ENCODE data around the gene ST8SIA4.

ST8SIA4 gene

GRCh38 chr5:100832252-100833230 lies 70.5 kb downstream of the ST8SIA4 start:
- no peak for DNase-seq (ENCODE audit: low read depth)

GRCh38 chr5:100828898-100829356 lies 74.2 kb downstream of the ST8SIA4 start:
- DNase-seq (ENCODE audit: low read depth): no peak

- DNase-seq (ENCODE audit: low read depth): no peak
Measured at GRCh38 chr5:100828071-100828897, 74.8 kb downstream of the ST8SIA4 start.

- DNase-seq (ENCODE audit: low read depth): peak; percentile 10
Measured at GRCh38 chr5:100827481-100827889, 75.6 kb downstream of the ST8SIA4 start.

DNA sequence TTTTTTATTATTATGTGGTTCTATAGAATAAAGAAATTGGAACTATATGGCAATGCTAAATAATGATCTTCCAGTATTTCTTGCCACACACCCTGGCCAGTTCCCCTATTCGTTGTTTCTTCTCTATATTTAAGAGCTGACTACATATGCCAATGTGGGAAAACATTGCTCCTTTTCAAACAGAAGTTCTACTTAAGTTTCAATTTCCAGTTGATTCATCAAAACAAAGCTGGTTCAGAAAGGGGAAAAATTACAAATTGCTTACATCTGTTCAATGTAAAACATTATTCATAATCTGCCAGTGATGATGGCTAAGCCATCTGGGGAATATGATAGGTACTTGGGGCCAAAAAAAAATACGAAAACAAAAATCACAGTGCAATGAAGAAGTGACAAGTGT lies 76.9 kb downstream of the ST8SIA4 start:
- no peak for DNase-seq (ENCODE audit: low read depth)

DNA sequence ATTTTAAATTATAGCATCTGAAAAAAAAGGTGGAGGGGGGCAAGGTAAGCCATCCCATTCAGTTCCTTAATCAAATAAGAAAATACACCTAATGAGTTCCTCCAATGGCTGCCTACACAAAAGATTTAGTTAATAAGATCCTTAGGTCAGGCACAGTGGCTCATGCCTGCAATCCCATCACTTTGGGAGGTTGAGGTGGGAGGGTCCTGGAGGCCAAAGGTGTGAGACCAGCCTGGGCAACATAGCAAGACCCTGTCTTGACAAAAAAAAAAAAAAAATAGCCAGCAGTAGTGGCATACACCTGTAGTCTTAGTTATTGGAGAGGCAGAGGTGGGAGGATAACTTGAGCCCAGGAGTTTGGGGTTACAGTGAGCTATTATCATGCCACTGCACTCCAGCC lies 78.4 kb downstream of the ST8SIA4 start:
- DNase-seq (ENCODE audit: low read depth): no peak

- no peak for DNase-seq (ENCODE audit: low read depth)
Measured at GRCh38 chr5:100823812-100824211, 79.3 kb downstream of the ST8SIA4 start.

- no peak for DNase-seq (ENCODE audit: low read depth)
Measured at GRCh38 chr5:100821751-100822150, 81.3 kb downstream of the ST8SIA4 start.

DNA sequence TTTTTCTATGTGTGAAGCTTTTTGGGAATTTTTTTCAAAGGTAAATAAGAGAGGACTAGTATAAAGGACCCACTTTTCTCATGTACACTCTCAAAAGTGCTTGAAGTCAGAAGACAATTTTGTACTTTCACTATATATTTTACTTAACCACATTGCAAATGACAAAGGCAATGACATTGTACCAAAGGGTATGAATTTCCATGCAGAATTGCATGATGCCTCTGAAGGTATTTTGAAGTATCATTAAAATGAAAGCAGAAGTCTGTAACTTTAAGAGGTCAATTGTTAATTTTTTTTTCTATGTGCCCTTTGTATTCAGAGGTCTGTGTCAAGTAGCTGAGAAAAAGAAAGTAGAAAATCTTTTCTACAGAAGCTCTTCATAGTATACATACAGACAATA lies 84.7 kb downstream of the ST8SIA4 start:
- no peak for DNase-seq (ENCODE audit: low read depth)

DNA sequence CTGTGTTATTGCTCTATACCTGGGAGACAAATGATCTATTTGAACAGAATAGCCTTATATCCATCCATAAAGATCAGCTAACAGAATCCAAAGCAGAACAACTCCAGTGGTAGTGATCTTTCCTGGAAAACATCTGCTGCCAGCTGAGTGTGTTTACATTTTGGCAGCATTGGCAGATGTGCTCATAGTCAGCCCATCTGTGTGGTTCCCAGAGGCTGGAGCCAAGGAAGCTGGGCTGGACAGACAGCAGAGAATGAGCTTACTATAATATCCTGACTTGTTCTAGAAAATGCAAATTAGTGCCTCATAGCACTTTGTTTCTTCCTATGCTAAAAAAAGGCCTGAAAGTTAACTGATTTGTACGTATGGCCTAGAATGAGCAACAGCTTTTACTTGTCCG lies 99.7 kb downstream of the ST8SIA4 start:
- DNase-seq (ENCODE audit: low read depth): no peak

- DNase-seq (ENCODE audit: low read depth): no peak
Measured at GRCh38 chr5:100802208-100802607, 100.9 kb downstream of the ST8SIA4 start.

- no peak for DNase-seq (ENCODE audit: low read depth)
Measured at GRCh38 chr5:100800562-100800961, 102.5 kb downstream of the ST8SIA4 start.

DNA sequence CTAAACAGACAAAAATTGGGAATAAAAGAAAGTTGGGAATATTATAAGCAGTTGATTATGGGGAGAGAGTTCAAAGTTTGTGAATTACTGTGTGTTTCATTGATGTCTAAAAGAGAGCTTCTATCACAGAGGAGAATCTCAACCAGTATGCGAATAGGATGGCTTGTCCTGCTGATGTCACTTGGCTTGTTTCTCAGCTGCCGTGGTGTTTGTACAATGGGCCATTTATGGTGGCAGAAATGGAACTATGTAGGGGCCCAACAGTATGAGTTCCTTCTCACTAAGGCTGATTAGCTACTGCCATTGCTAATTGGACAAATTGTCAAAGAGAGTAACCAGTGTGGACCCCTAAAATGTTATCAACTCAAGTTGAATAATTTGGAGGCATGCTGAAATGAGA lies 103.9 kb downstream of the ST8SIA4 start:
- DNase-seq (ENCODE audit: low read depth): no peak

- no peak for DNase-seq (ENCODE audit: low read depth)
Measured at GRCh38 chr5:100797861-100798260, 105.2 kb downstream of the ST8SIA4 start.

DNA sequence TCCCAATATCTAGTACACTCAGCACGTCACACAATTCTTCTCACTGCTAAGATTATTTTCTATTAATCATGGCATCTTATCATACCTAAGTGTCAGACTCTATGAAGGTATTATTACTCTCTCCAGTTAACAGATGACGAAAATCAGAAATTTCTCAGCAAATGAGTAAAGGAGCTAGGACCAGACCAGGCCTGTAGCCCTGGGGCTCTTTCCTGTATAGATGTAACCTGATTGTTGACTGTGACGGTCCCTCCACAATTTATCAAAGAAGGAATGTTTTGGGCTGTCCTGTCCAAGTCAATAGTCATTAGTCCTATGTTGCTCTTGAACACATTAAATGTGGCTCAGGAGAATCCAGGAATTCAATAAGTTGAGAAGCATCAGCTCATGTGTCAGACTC lies 106.2 kb downstream of the ST8SIA4 start:
- no peak for DNase-seq (ENCODE audit: low read depth)

GRCh38 chr5:100794844-100795243 lies 108.2 kb downstream of the ST8SIA4 start:
- DNase-seq (ENCODE audit: low read depth): no peak

DNA sequence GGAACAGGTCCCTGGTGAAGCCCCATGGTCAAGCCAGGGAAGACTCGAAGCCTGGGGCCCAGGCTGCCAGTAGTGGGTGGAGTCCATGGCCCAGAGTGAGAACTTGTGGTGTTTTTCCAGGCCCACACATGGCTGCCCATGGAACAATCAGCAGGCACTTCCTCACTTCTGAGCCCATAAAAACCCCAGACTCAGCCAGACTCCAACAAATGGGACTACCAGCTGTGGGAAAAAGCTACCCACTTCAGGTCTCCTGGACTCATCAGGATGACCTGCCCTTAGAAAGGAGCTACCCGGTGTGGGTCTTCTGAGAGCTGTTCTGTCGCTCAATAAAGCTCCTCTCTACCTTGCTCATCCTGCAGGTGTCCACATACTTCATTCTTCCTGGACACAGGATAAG lies 108.9 kb downstream of the ST8SIA4 start:
- DNase-seq (ENCODE audit: low read depth): no peak

DNA sequence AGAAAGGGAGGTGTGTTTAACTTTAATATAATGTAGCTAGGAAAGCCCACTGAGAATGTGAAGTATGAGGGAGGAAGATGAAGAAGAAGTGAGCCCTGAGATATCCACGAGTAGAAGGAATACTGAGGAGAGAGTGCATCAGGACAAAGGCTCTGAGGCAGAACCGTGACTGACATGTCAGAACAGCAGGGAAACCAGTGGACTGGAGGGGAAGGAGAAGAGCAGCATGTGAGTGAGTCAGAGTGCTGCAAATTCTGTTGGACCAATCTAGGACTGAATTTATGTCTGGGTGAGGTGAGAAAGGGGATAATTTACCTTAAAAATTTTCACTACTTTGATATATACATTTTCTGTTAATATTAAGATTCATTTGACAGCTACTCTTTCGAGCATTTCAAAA lies 110.3 kb downstream of the ST8SIA4 start:
- no peak for DNase-seq (ENCODE audit: low read depth)

- DNase-seq (ENCODE audit: low read depth): no peak
Measured at GRCh38 chr5:100791391-100791790, 111.7 kb downstream of the ST8SIA4 start.

DNA sequence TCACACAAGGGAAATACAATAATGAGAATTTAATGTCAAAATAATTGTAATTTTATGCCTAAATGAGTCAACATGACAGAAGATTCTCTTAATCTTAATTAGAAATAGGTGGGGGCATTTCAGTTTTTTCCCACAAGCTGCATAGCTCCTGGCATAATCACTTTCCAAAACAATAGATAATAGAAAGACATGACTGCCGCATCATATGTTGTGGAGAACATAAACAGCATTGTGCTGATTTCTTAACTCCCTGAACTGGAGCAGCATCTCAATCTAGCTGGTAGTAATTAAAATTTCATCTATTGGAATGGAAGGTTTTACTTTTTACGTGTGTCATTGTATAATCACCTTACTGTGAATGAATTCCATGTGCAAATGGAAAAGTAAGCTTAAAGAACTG lies 112.1 kb downstream of the ST8SIA4 start:
- no peak for DNase-seq (ENCODE audit: low read depth)

GRCh38 chr5:100790170-100790665 lies 112.9 kb downstream of the ST8SIA4 start:
- DNase-seq (ENCODE audit: low read depth): no peak

DNA sequence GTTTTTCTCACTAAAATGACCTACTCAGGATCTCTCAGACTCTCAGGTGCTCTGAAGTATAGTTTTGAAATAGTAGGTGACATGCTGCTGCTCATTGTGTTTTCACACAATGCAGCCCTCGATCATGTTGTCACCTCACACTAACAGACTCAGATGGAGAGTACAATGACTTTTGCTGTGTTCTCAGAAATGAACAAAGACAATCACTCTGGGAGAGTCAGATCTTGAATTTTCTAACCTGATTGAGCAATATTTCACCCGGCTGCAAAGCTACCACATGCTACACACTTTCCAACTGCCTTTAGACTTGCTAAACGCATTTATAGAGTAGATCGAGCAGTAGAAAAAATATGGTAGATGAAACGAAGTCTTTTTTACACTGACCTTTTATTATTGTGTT lies 113.4 kb downstream of the ST8SIA4 start:
- no peak for DNase-seq (ENCODE audit: low read depth)

GRCh38 chr5:100788417-100788816 lies 114.7 kb downstream of the ST8SIA4 start:
- DNase-seq (ENCODE audit: low read depth): no peak
